GM18868 (cell line): ENCODE measurements around the gene STX2.
A peak's percentile ranks its signal among the peaks of the same experiment; 100 is the strongest.
"Not testable (repeated sequence)": the region's sequence is repeated elsewhere in the genome, so short reads cannot be mapped to it uniquely, and the experiment has no call there.

Experiments
- ATAC-seq: cut with Tn5 transposase; IDR thresholded peaks from one replicate; pipeline ENCODE4 v1.9.1; 2021; ENCODE audit warnings: mild to moderate bottlenecking, moderate library complexity; ENCODE audit not compliant: unreplicated experiment

The STX2 gene

GRCh38 chr12:130768120-130768519 lies 70.9 kb downstream of the STX2 start:
- peak; percentile 42 for ATAC-seq

- ATAC-seq = no peak
Observed at GRCh38 chr12:130766470-130766869, 72.6 kb downstream of the STX2 start.

GRCh38 chr12:130765186-130765659 lies 73.8 kb downstream of the STX2 start:
- ATAC-seq = no peak

GRCh38 chr12:130764475-130765185 lies 74.4 kb downstream of the STX2 start:
- ATAC-seq = no peak

GRCh38 chr12:130764073-130764472 lies 75.0 kb downstream of the STX2 start:
- no peak for ATAC-seq

- ATAC-seq = no peak
Observed at GRCh38 chr12:130762319-130762675, 76.8 kb downstream of the STX2 start.

- peak; percentile 69 for ATAC-seq
Observed at GRCh38 chr12:130761537-130762318, 77.3 kb downstream of the STX2 start.

- no peak for ATAC-seq
Observed at GRCh38 chr12:130754234-130754901, 84.7 kb downstream of the STX2 start.

- no peak for ATAC-seq
Observed at GRCh38 chr12:130752692-130753230, 86.3 kb downstream of the STX2 start.

GRCh38 chr12:130752037-130752436 lies 87.0 kb downstream of the STX2 start:
- not testable (repeated sequence) for ATAC-seq

- no peak for ATAC-seq
Observed at GRCh38 chr12:130748786-130749185, 90.3 kb downstream of the STX2 start.

- peak; percentile 95 for ATAC-seq
Observed at GRCh38 chr12:130747867-130748740, 90.9 kb downstream of the STX2 start.

- no peak for ATAC-seq
Observed at GRCh38 chr12:130746546-130746945, 92.5 kb downstream of the STX2 start.

- no peak for ATAC-seq
Observed at GRCh38 chr12:130745921-130746320, 93.1 kb downstream of the STX2 start.

- no peak for ATAC-seq
Observed at GRCh38 chr12:130744274-130744673, 94.8 kb downstream of the STX2 start.

GRCh38 chr12:130743606-130744005 lies 95.4 kb downstream of the STX2 start:
- ATAC-seq = no peak

- ATAC-seq = no peak
Observed at GRCh38 chr12:130743176-130743575, 95.9 kb downstream of the STX2 start.

- ATAC-seq = no peak
Observed at GRCh38 chr12:130742716-130743115, 96.3 kb downstream of the STX2 start.

GRCh38 chr12:130742112-130742511 lies 96.9 kb downstream of the STX2 start:
- no peak for ATAC-seq
